Stimulated activated CD8-positive, alpha-beta memory T cell treated with anti-CD3 and anti-CD28 coated beads, Interleukin-7, amount 100 ng/mL, for 1 hour (primary cell): ENCODE data around the gene SF3B5.
"Not testable (repeated sequence)": the region's sequence is repeated elsewhere in the genome, so short reads cannot be mapped to it uniquely, and the experiment has no call there.

Experiments
- DNase-seq, 2 donors: peaks; one replicate each; pipeline ENCODE4 v3.0.0-alpha.2; 2020; ENCODE audit warnings: low read depth in 2 of 2

The SF3B5 gene

GRCh38 chr6:144104898-144105487 is 9.6 kb upstream of the SF3B5 start:
- no peak for DNase-seq

DNA sequence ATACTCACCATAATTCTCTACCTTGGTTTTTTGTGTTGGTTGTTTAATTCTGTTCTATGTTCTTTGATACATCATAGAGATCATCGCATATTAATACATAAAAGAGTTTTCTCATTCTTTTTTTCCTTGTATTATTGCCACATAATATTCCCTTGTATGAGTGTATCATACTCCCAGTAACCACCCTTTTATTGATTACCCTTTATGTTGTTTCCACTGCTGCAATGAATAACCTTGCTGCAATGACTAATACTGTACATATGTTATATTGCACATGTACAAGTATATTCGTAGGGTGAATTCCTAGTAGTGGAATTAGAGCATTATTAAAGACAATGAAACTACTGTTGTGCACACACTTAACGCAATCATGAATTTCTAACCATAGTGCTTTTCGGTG is 9.1 kb upstream of the SF3B5 start:
- DNase-seq: no peak

DNA sequence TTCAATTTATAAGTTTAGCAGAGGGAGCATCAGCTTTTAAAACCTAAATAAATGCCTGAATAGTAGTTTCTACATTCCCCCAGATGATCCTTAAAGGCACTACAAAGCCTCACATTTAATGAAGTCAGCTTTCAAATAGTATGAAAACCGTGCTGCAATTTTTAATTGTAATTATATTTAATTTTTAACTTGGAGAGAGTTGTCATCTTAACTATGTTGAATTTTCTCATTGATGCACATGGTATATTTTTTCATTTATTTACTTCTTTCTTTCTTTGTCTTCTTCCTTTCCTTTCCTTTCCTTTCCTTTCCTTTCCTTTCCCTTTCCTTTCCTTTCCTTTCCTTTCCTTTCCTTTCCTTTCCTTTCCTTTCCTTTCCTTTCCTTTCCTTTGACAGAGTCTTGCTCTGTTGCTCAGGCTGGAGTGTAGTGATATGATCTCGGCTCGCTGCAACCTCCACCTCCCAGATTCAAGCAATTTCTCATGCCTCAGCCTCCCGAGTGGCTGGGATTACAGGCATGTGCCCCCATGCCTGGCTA is 7.7 kb upstream of the SF3B5 start:
- no peak for DNase-seq

DNA sequence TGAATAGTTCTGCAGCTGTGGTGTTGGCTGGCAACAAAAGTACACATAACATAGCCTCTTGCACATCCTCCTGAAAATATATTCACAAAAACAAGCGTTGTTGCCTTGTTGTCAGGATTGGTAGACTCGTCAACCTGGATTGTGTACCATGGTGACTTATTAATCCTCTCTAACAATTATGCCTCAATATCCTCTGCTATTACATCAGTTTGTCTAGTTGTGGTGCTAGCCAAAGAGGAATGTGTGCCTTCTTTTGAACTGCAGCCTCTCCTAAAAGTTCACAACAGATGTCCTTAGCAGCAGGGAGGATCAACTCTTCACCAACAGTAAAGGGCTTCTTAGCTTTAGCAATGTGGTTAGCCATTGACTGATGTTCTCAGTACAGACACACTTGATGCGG is 3.6 kb upstream of the SF3B5 start:
- no peak for DNase-seq

- DNase-seq: no peak
These were observed 641 bp downstream of the SF3B5 start for GRCh38 chr6:144094731-144095133.

GRCh38 chr6:144093658-144094057 is 1.7 kb downstream of the SF3B5 start:
- DNase-seq: no peak

- no peak for DNase-seq
These were observed 2.1 kb downstream of the SF3B5 start for GRCh38 chr6:144093236-144093635.

DNA sequence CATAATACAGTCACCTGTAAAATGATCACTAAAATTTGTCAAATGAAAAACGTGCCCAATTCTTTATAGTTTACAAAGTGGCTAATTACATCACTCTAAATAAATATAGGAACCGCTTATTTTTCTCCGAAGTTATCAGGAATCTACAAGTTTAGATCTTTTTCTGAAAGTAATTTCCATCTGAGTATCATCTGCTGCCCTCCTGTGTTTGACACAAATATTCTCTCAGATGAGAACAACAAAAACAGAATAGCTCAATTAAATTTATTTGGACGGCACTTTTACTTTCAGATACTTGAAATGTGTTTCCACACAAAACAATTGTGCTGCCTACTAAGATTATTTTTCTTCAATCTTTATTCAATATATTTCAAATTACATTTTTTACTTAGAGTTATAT is 5.0 kb downstream of the SF3B5 start:
- DNase-seq: no peak

DNA sequence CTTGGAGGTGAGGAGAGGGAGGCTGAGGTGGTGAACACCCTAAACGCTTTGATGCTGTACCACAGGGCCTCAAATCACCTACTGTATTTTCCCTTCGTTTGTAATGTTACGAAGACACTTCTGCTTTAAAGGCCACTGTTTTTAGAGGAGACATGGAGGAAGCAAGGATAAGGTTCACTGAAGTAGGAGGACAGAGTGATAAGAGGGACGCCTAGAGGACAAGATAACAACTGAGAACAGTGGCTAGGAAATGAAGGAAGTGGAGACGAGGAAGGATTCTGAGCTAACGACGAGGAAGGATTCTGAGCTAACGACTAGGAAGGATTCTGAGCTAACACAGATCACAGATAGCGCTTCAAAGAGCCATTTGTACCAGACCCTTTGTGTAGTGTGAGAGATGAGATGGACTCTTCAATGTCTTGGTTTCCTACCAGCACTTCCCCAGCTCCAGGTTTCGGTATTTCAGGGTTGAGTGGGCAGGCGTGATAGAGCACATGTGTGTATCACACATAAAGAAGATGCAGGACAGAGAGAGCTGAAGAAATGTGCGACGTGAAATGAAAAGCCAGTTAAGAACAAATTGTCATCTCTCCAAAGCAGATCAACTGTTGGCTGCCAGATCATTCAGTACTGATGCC is 7.5 kb downstream of the SF3B5 start:
- DNase-seq: no peak

DNA sequence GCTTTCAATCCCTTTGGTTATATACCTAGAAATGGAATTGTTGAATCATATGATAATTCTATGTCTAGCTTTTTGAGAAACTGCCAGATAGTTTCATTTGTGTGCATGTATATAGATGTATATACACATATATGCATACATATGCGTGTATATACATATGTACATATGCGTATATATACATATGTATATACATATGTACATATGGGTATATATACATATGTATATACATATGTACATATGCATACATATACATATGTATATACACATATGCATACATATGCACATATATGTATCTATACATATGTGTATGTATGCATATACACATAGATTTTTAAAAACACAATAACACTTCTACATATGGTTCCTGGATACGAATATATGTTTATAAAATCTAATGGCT is 8.4 kb downstream of the SF3B5 start:
- DNase-seq: no peak

DNA sequence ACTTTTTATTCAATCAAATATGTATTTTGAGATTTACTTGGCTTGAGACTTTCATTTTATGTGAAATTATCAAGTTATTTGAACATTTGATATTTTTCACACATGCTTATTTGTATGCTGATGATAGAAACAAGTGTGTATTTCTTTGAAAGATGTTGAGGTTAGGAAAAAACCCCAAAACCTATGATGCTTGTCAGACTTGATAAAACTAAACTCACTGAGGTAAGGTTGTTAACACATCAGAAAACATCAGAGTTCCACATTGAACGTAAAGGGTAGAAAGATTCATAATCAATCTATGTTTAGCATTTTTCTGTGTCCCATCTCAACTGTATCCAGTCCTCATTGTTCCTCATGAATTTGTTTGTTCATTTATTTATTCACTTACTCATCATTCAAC is 12.2 kb downstream of the SF3B5 start:
- DNase-seq: no peak

GRCh38 chr6:144082412-144082811 is 13.0 kb downstream of the SF3B5 start:
- not testable (repeated sequence) for DNase-seq

GRCh38 chr6:144077871-144078270 is 17.5 kb downstream of the SF3B5 start:
- no peak for DNase-seq

DNA sequence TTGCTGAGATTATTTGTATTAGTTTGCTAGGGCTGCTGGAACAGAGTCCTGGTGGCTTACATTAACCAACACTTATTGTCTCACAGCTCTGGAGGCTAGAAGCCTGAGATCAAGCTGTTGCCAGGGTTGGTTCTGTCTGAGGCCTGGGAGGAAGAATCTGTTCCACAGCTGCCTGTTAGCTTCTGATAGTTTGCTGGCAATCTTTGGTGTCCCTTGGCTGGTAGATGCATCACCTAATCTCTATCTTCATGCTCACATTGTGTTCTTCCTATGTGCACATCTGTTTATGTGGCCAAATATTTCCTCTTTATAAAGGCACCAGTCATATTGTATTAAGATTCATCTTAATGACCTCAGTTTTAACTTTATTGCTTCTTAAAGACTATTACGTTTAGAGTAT is 19.5 kb downstream of the SF3B5 start:
- DNase-seq: no peak

DNA sequence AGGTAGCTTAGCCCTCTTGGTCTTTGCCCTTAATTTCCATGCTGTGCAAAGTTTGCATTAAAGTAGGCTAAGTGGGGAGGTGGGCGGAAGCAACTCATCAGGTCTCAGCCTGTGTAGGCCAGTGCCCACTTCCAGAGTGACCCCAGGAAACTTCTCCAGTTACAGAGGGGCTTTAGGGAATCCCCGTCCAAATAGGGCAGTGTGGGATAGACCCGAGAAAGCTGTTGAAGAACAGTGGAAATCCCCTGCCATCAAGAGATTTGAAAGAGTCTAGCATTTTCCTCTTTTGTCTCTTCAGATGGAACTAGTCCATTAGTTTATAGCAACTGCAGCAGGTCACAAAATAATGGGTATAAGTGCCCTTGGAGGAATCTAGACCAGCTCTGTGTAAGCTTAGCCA is 20.2 kb downstream of the SF3B5 start:
- DNase-seq: no peak

GRCh38 chr6:144073024-144073423 is 22.3 kb downstream of the SF3B5 start:
- DNase-seq: no peak

- DNase-seq: no peak
These were observed 25.9 kb downstream of the SF3B5 start for GRCh38 chr6:144069506-144069905.

GRCh38 chr6:144068794-144069193 is 26.6 kb downstream of the SF3B5 start:
- no peak for DNase-seq

- no peak for DNase-seq
These were observed 28.5 kb downstream of the SF3B5 start for GRCh38 chr6:144066741-144067484.

GRCh38 chr6:144066255-144066654 is 29.1 kb downstream of the SF3B5 start:
- no peak for DNase-seq

DNA sequence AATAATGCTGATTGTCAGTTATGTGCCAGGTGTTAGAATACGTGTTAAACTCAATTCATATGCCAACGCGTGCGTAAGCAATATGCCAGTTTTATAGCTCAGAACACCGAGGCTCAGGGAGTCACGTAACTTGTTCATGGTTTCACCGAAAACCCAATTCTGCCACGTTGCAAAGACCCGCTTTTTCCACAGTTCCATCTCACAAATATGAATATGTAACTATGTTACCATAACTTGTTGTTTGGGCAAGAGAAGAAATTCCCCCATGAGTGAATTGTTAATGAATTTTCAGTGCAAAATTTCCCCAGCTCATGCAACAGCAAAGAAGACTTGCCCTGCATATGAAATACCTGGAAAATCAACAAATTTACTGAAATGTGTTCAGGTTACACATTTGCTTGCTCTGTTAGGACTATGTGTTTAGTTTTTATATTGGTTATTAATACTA is 30.1 kb downstream of the SF3B5 start:
- no peak for DNase-seq

- peak; percentile 20 to 38 for DNase-seq
These were observed 30.8 kb downstream of the SF3B5 start for GRCh38 chr6:144064402-144065212.
